Posterior vena cava (tissue), 2 donors: ENCODE measurements around the gene GPR155. TPM values are rescaled to one million over a fixed set of nuclear protein-coding genes. Genes with fewer than 3 reads are reported as not detected.

ENCODE experiments used
- DNase-seq: peaks from one replicate; pipeline ENCODE4 v3.0.0-alpha.2; 2020; ENCODE audit warnings: low spot score
- intact Hi-C, 2 donors: fragments of 100-400 bp; cut with DNase I; formaldehyde crosslinking; loops; one replicate each; pipeline versions ENCODE4 v1.14.1 to v1.14.2; 2022 to 2023
- long read RNA-seq, 2 donors: library from polyadenylated mRNA; unstranded; transcript quantifications; one replicate each; pipeline ENCODE4 v2.0.0, GENCODE V29; 2020 to 2021
- total RNA-seq, 2 donors: library from RNA; stranded (reverse); fragmentation: NEBNext Ultra II Directional; extraction: Animal tissue kit (Norgen Biotek cat#: 25700); gene quantifications; one replicate each; pipeline ENCODE4 v1.2.1, GENCODE V29; 2021
- donor health status: DM: yes; HTN: yes; CAD: no.
- donor health status: DM: yes; HTN: yes; CAD: no.

Gene GPR155
- 10 to 100 TPM in 1 of 2 donors, 1 to 10 TPM in 1; 9.7 to 10.4 TPM for total RNA-seq
- long read RNA-seq, donor 1, full-length matches to known transcripts = 7 of 9 reads
- long read RNA-seq, donor 1, partial matches to known transcripts = 1 of 9 reads
- long read RNA-seq, donor 1, other reads (novel, unspliced or antisense) = 1 of 9 reads
- long read RNA-seq, donor 2, full-length matches to known transcripts = 1 of 5 reads
- long read RNA-seq, donor 2, partial matches to known transcripts = 1 of 5 reads
- long read RNA-seq, donor 2, other reads (novel, unspliced or antisense) = 3 of 5 reads

GRCh38 chr2:174486563-174487107 lies at the start of gene GPR155:
Gene GPR155, minus strand, starts transcription at chr2:174487029. Its CDS starts 5,073 bp downstream, at chr2:174481956.
- intact Hi-C loops = no loop called here
- DNase-seq = peak; percentile 89

GRCh38 chr2:174535757-174536703 lies 49.2 kb upstream of the GPR155 start:
- DNase-seq = no peak
- intact Hi-C loops = no loop called here

- intact Hi-C loops = no loop called here
- no peak for DNase-seq
Measured at GRCh38 chr2:174535083-174535482, 48.3 kb upstream of the GPR155 start.

GRCh38 chr2:174529916-174530315 lies 43.1 kb upstream of the GPR155 start:
- DNase-seq = no peak
- intact Hi-C loops = loop anchor here in 1 of 2 donors (10.0 kb wide), 1 partner anchor 65 kb away; no protein-coding TSS in a partner anchor

GRCh38 chr2:174527959-174528358 lies 41.1 kb upstream of the GPR155 start:
- intact Hi-C loops = loop anchor here in 1 of 2 donors (10.0 kb wide), 1 partner anchor 63 kb away; no protein-coding TSS in a partner anchor
- DNase-seq = no peak

- intact Hi-C loops = loop anchor here in 1 of 2 donors (10.0 kb wide), 1 partner anchor 62 kb away; no protein-coding TSS in a partner anchor
- no peak for DNase-seq
Measured at GRCh38 chr2:174527101-174527721, 40.4 kb upstream of the GPR155 start.

GRCh38 chr2:174524527-174524926 lies 37.7 kb upstream of the GPR155 start:
- no peak for DNase-seq
- intact Hi-C loops = loop anchor here in 1 of 2 donors (10.0 kb wide), 1 partner anchor 60 kb away; no protein-coding TSS in a partner anchor

- DNase-seq = no peak
- intact Hi-C loops = loop anchor here in 1 of 2 donors (10.0 kb wide), 1 partner anchor 58 kb away; no protein-coding TSS in a partner anchor
Measured at GRCh38 chr2:174522553-174522952, 35.7 kb upstream of the GPR155 start.

GRCh38 chr2:174518395-174518794 lies 31.6 kb upstream of the GPR155 start:
- intact Hi-C loops = no loop called here
- DNase-seq = no peak

GRCh38 chr2:174516501-174517378 lies 29.9 kb upstream of the GPR155 start:
- intact Hi-C loops = no loop called here
- DNase-seq = no peak

- DNase-seq = no peak
- intact Hi-C loops = no loop called here
Measured at GRCh38 chr2:174512345-174512744, 25.5 kb upstream of the GPR155 start.

GRCh38 chr2:174511580-174512260 lies 24.9 kb upstream of the GPR155 start:
- DNase-seq = no peak
- intact Hi-C loops = no loop called here

- DNase-seq = no peak
- intact Hi-C loops = no loop called here
Measured at GRCh38 chr2:174510583-174511189, 23.9 kb upstream of the GPR155 start.

GRCh38 chr2:174503161-174503809 lies 16.5 kb upstream of the GPR155 start:
- intact Hi-C loops = no loop called here
- DNase-seq = no peak

GRCh38 chr2:174499371-174499770 lies 12.5 kb upstream of the GPR155 start:
- no peak for DNase-seq

GRCh38 chr2:174495365-174496012 lies 8.7 kb upstream of the GPR155 start:
- DNase-seq = no peak
- intact Hi-C loops = loop anchor here in 1 of 2 donors (10.0 kb wide), 1 partner anchor 1599 kb away; the partner anchor contains the start of genes HOXD12 and HOXD13

More at GRCh38 chr2:174499371-174499770, 12.5 kb upstream of the GPR155 start:
- intact Hi-C loops = loop anchor here in 1 of 2 donors (10.0 kb wide), 1 partner anchor 1595 kb away; the partner anchor contains the start of genes HOXD12 and HOXD13
